ENCODE measurements around the gene TNFRSF4. TPM values are rescaled to one million over a fixed set of nuclear protein-coding genes. Genes with fewer than 3 reads are reported as not detected.

Gene TNFRSF4
- total RNA-seq, 1 donor = not detected

DNA sequence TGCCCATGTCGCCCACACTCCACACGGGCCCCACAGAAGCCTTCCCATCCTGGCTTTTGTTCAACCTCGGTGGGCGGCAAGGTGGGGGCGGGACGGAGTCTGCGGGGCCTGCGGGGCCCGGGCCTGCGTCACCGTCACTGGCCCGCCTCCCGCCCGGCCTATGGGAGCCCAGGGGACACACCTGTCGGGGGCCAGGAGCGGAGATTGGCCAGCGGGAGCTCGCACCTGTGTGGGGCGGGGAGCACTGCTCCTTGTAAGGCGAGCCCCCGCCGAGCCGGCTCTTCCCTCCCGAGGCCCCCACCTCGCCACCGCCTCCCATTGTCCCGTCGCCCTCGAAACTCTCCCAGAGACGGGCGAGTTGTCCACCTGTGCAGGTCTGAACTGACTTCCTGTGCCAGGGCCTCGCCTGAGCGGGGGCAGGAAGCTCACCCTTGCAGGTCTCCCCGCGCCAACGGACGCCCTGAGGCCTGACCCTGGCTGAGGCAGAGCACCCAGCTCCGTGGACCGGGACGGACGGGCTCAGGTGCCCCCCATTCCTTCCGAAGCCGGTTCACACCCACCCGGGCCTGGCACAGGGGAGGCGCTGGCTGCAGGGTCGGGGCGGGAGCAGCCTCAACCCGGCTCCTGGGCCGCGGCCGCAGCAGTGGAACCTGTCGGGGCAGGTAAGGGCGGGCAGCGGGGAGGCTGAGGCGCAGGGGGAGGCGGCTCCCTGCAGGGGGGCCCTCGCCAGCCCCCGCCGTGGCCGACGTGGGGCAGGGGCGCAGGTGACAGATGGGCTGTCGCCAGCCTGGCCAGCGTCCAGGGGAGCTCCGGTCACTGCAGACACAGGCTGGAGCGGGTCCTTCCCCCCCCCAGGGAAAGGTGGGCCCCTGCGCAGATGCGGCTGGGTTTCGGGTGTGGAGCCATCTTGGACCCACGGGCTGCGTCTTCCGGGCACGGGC, 51.1 kb downstream of the TNFRSF4 start:
- H3K4me3 ChIP-seq (ENCODE audit: low read depth, low read length) = no peak overlapping the region
- no peak for DNase-seq (ENCODE audit: low read depth)
- TF ChIP-seq, protein P1, sequence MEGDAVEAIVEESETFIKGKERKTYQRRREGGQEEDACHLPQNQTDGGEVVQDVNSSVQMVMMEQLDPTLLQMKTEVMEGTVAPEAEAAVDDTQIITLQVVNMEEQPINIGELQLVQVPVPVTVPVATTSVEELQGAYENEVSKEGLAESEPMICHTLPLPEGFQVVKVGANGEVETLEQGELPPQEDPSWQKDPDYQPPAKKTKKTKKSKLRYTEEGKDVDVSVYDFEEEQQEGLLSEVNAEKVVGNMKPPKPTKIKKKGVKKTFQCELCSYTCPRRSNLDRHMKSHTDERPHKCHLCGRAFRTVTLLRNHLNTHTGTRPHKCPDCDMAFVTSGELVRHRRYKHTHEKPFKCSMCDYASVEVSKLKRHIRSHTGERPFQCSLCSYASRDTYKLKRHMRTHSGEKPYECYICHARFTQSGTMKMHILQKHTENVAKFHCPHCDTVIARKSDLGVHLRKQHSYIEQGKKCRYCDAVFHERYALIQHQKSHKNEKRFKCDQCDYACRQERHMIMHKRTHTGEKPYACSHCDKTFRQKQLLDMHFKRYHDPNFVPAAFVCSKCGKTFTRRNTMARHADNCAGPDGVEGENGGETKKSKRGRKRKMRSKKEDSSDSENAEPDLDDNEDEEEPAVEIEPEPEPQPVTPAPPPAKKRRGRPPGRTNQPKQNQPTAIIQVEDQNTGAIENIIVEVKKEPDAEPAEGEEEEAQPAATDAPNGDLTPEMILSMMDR (IDR thresholded peaks at IDR 0.05; ENCODE audit: insufficient read depth, low read length) = no peak

DNA sequence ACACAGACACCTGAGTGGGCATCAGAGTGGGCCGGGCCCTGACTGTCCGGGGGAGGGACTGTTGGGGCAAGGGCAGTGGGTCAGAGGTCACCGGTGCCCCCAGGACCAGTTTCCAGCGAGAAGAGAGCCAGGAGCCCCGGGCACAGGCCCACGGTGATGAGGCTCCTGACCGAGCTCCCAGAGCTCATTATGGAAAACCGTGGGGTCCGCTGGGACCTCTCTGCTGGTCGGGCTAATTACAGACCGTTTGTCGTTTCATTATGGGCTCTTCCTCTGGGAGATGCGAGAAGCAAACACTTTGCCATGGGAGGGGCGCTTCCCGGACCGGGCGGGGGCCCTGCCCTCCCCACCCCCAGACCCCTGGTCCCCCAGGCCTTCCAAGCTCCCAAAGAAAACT, 52.3 kb downstream of the TNFRSF4 start:
- no peak for DNase-seq (ENCODE audit: low read depth)
- TF ChIP-seq, protein P1 (IDR thresholded peaks at IDR 0.05; ENCODE audit: insufficient read depth, low read length) = no peak
- H3K4me3 ChIP-seq (ENCODE audit: low read depth, low read length) = no peak overlapping the region

Small RNAs within 50 kb of the gene (small RNA-seq; reads per million reads assigned to genes)
- gene MIR200A (0.38 reads per million), gene MIR200B (0.64 reads per million, percentile 6 among the genes with 10 or more reads in this experiment), gene MIR429 (not detected)

Other genes starting within 250 kb of the TNFRSF4 start
- 0.54 TPM in 1 of 2 replicates, not detected in the other for gene PLEKHN1, start 247.7 kb downstream of the TNFRSF4 start, total RNA-seq (ENCODE audit: low replicate concordance)
- gene PERM1, start 232.1 kb downstream of the TNFRSF4 start, total RNA-seq (ENCODE audit: low replicate concordance) = 0.57 TPM in 1 of 2 replicates, not detected in the other
- 0.36 and 0.82 TPM in 2 replicates for gene HES4, start 214.1 kb downstream of the TNFRSF4 start, total RNA-seq (ENCODE audit: low replicate concordance)
- 34.7 and 39.6 TPM in 2 replicates for gene ISG15, start 200.7 kb downstream of the TNFRSF4 start, total RNA-seq (ENCODE audit: low replicate concordance)
- 7.9 and 85.7 TPM in 2 replicates for gene AGRN, start 194.0 kb downstream of the TNFRSF4 start, total RNA-seq (ENCODE audit: low replicate concordance)
- gene RNF223, start 139.8 kb downstream of the TNFRSF4 start, total RNA-seq (ENCODE audit: low replicate concordance) = not detected in 2 replicates
- 6.1 and 7.7 TPM in 2 replicates for gene C1orf159, start 98.1 kb downstream of the TNFRSF4 start, total RNA-seq (ENCODE audit: low replicate concordance)
- not detected in 2 replicates for gene TTLL10, start 40.3 kb downstream of the TNFRSF4 start, total RNA-seq (ENCODE audit: low replicate concordance)
- not detected in 2 replicates for gene TNFRSF18, start 7.6 kb downstream of the TNFRSF4 start, total RNA-seq (ENCODE audit: low replicate concordance)
- gene SDF4, start 17.8 kb upstream of the TNFRSF4 start, total RNA-seq (ENCODE audit: low replicate concordance) = 91.6 and 126 TPM in 2 replicates
- 24.7 and 37.1 TPM in 2 replicates for gene B3GALT6, start 18.1 kb upstream of the TNFRSF4 start, total RNA-seq (ENCODE audit: low replicate concordance)
- gene C1QTNF12, start 32.6 kb upstream of the TNFRSF4 start, total RNA-seq (ENCODE audit: low replicate concordance) = 0.65 and 1.4 TPM in 2 replicates
- gene UBE2J2, start 59.7 kb upstream of the TNFRSF4 start, total RNA-seq (ENCODE audit: low replicate concordance) = 19.9 and 35.3 TPM in 2 replicates
- 0.54 and 0.74 TPM in 2 replicates for gene SCNN1D, start 66.3 kb upstream of the TNFRSF4 start, total RNA-seq (ENCODE audit: low replicate concordance)
- 43.2 and 106 TPM in 2 replicates for gene ACAP3, start 93.8 kb upstream of the TNFRSF4 start, total RNA-seq (ENCODE audit: low replicate concordance)
- 21.3 and 25.9 TPM in 2 replicates for gene PUSL1, start 94.4 kb upstream of the TNFRSF4 start, total RNA-seq (ENCODE audit: low replicate concordance)
- gene INTS11, start 110.5 kb upstream of the TNFRSF4 start, total RNA-seq (ENCODE audit: low replicate concordance) = 35.0 and 53.1 TPM in 2 replicates
- 9.4 and 17.7 TPM in 2 replicates for gene CPTP, start 110.6 kb upstream of the TNFRSF4 start, total RNA-seq (ENCODE audit: low replicate concordance)
- 0.09 and 0.57 TPM in 2 replicates for gene TAS1R3, start 117.1 kb upstream of the TNFRSF4 start, total RNA-seq (ENCODE audit: low replicate concordance)
- 31.3 and 89.0 TPM in 2 replicates for gene DVL1, start 135.3 kb upstream of the TNFRSF4 start, total RNA-seq (ENCODE audit: low replicate concordance)
- gene MXRA8, start 144.4 kb upstream of the TNFRSF4 start, total RNA-seq (ENCODE audit: low replicate concordance) = 367 and 605 TPM in 2 replicates
- 71.1 and 82.0 TPM in 2 replicates for gene AURKAIP1, start 161.1 kb upstream of the TNFRSF4 start, total RNA-seq (ENCODE audit: low replicate concordance)
- gene CCNL2, start 185.2 kb upstream of the TNFRSF4 start, total RNA-seq (ENCODE audit: low replicate concordance) = 102 and 133 TPM in 2 replicates
- 104 and 123 TPM in 2 replicates for gene MRPL20, start 193.1 kb upstream of the TNFRSF4 start, total RNA-seq (ENCODE audit: low replicate concordance)
- gene ANKRD65, start 207.1 kb upstream of the TNFRSF4 start, total RNA-seq (ENCODE audit: low replicate concordance) = 1.7 and 2.4 TPM in 2 replicates
- gene VWA1, start 221.5 kb upstream of the TNFRSF4 start, total RNA-seq (ENCODE audit: low replicate concordance) = 1.8 and 2.9 TPM in 2 replicates
- under 0.01 TPM in 1 of 2 replicates, not detected in the other for gene ATAD3C, start 235.5 kb upstream of the TNFRSF4 start, total RNA-seq (ENCODE audit: low replicate concordance)